Islet precursor cell (in vitro differentiated cells): ENCODE measurements around the gene BTG4.

ENCODE experiments used
- DNase-seq: peaks from one replicate; pipeline ENCODE4 v3.0.0-alpha.2; 2018

The BTG4 gene

GRCh38 chr11:111479666-111480065 lies 32.5 kb downstream of the BTG4 start:
- DNase-seq, result no peak

- no peak for DNase-seq
Observed at GRCh38 chr11:111477898-111478297, 34.3 kb downstream of the BTG4 start.

GRCh38 chr11:111476956-111477355 lies 35.2 kb downstream of the BTG4 start:
- no peak for DNase-seq

- no peak for DNase-seq
Observed at GRCh38 chr11:111476366-111476765, 35.8 kb downstream of the BTG4 start.

GRCh38 chr11:111474432-111474831 lies 37.8 kb downstream of the BTG4 start:
- DNase-seq, result no peak

GRCh38 chr11:111472228-111472627 lies 40.0 kb downstream of the BTG4 start:
- no peak for DNase-seq

- no peak for DNase-seq
Observed at GRCh38 chr11:111469200-111469599, 43.0 kb downstream of the BTG4 start.

- DNase-seq, result no peak
Observed at GRCh38 chr11:111466615-111467014, 45.6 kb downstream of the BTG4 start.

GRCh38 chr11:111465400-111465799 lies 46.8 kb downstream of the BTG4 start:
- DNase-seq, result no peak

- DNase-seq, result peak; percentile 30
Observed at GRCh38 chr11:111463276-111463675, 48.9 kb downstream of the BTG4 start.

- peak; percentile 47 for DNase-seq
Observed at GRCh38 chr11:111462329-111462728, 49.9 kb downstream of the BTG4 start.

- peak; percentile 26 for DNase-seq
Observed at GRCh38 chr11:111461460-111462235, 50.5 kb downstream of the BTG4 start.

- DNase-seq, result no peak
Observed at GRCh38 chr11:111460856-111461255, 51.3 kb downstream of the BTG4 start.

GRCh38 chr11:111460340-111460739 lies 51.8 kb downstream of the BTG4 start:
- no peak for DNase-seq

- peak; percentile 57 for DNase-seq
Observed at GRCh38 chr11:111459506-111460270, 52.5 kb downstream of the BTG4 start.

GRCh38 chr11:111457731-111458368 lies 54.3 kb downstream of the BTG4 start:
- DNase-seq, result peak; percentile 47

- peak; percentile 44 for DNase-seq
Observed at GRCh38 chr11:111456859-111457730, 55.1 kb downstream of the BTG4 start.

GRCh38 chr11:111456086-111456858 lies 55.9 kb downstream of the BTG4 start:
- peak; percentile 40 for DNase-seq

- DNase-seq, result no peak
Observed at GRCh38 chr11:111455291-111456085, 56.7 kb downstream of the BTG4 start.

- peak; percentile 87 for DNase-seq
Observed at GRCh38 chr11:111454561-111455192, 57.5 kb downstream of the BTG4 start.
